ENCODE data around the gene COG3.

The COG3 gene

GRCh38 chr13:45545686-45546409 is 81.1 kb downstream of the COG3 start:
- no peak for DNase-seq (ENCODE audit: low spot score)

DNA sequence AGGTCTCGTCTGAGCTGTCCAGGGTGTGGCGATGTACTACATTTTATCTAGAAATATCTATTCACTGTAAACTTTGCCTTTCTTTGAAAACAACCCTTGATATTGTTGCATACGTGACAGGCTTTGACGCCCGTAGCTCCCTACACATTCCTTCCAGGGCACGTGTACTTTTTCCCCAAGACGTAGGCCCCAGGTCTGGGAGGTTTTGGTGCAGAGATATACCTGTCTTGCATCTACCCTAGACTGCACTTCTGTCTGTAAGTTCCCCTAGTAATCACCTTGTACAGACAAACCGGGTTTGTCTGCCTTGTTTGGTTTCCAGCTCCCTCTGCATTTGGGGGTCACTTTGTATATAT is 81.6 kb downstream of the COG3 start:
- DNase-seq (ENCODE audit: low spot score): no peak

DNA sequence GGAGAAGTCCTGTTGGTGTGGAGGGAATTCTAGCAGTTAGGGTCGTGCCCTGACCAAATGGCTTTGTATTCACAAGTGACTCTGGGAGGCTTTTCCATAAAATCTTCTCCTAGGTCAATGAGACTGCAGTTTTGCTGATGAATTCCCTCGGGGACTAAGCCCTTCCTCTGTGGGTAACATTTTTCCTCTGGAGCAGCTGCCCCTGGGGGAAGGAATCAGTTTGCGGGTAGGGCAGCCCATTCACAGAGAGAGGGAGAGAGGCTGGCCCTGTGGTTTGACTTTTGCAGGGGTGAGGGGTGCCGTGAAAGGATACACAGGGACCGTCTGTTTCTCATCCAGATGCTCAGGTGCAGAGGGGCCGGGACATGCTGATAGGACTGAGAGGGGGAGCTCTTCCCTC is 83.5 kb downstream of the COG3 start:
- DNase-seq (ENCODE audit: low spot score): no peak

- no peak for DNase-seq (ENCODE audit: low spot score)
These were observed 89.9 kb downstream of the COG3 start for GRCh38 chr13:45554604-45555109.

GRCh38 chr13:45564133-45564776 is 99.5 kb downstream of the COG3 start:
- peak; percentile 37 for DNase-seq (ENCODE audit: low spot score)

- DNase-seq (ENCODE audit: low spot score): no peak
These were observed 100.6 kb downstream of the COG3 start for GRCh38 chr13:45565331-45565730.

- DNase-seq (ENCODE audit: low spot score): no peak
These were observed 110.5 kb downstream of the COG3 start for GRCh38 chr13:45575146-45575829.

DNA sequence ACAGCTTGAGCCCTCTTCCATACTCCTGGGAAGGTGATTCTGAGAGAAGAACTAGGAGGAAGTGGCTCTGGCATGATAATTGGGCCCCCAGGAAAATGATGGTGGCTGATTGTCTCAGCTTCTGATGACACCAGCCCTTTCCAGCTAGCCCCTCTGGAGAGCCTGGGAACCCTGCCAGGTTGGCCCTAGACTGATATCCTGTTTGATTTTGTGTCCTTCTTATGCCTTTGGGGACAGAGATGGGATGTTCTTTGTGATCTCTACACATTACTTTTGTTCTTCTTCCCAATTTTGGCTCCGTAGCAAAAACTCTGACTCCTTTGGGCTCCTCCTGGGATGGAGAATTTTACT is 111.1 kb downstream of the COG3 start:
- no peak for DNase-seq (ENCODE audit: low spot score)

DNA sequence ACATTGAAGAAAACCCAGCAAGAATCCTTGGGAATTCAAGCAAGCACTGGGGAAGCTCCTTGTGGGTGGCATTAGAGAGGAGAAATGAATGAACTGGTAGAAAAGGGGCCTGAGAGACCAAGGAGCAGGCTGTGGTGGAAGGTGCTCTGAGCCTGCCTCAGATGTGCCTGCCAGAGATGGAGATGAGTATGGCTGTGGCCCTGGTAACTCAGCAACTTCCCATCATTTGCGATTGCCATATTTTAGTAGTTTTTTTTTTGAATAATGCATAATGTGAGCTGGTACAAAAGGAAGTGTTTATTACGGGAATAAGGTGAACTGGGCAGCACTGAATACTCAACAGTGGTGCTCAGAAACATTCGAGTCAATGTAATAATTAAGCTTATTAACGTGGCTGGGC is 111.7 kb downstream of the COG3 start:
- no peak for DNase-seq (ENCODE audit: low spot score)

DNA sequence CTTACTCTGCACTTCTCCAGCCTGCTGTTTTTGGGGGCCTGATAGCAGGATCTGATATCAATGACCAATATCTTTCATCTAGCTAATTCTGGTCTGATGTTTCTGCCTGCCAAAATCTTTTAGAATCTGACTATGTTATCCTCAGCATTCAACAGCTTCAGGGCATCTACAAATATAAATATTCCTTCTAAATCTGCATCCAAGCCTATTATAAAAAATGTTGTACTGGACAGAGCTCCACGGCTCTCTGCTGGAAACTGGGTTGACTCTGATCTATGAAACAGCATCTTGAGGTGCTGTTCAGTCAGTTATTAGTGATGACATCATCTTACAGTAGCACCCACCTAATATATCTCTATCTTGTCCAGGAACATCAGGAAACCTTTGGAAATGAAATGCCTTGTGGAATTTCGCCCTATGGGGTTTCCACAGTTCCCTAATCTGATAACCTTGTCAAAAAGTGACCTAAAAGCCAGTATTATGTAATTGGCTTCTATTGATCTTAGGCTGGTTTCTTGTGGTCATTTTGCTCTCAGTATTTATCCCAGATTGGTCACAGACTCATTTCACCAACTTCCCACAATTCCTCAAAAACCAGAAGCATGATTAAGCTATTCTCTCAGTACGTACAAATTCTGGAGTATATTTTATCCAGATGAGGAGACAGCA is 117.8 kb downstream of the COG3 start:
- no peak for DNase-seq (ENCODE audit: low spot score)

- no peak for DNase-seq (ENCODE audit: low spot score)
These were observed 120.1 kb downstream of the COG3 start for GRCh38 chr13:45584816-45585215.
